PC-9 (cell line): Measurements from ENCODE around the gene BICRAL.

ENCODE experiments used
- EZH2 ChIP-seq: fragments of 200-600 bp; sonication (generic); IDR thresholded peaks from 2 replicates; pipeline ENCODE4 v1.8.0; 2017; ENCODE audit warnings: antibody characterized with exemption, low read depth
- TF ChIP-seq, protein P1 (sequence below): fragments of 200-600 bp; sonication (generic); conservative IDR thresholded peaks from 2 replicates; pipeline ENCODE4 v1.6.1; 2017; ENCODE audit warnings: mixed run types, antibody characterized with exemption, mild to moderate bottlenecking, moderate library complexity

DNA sequence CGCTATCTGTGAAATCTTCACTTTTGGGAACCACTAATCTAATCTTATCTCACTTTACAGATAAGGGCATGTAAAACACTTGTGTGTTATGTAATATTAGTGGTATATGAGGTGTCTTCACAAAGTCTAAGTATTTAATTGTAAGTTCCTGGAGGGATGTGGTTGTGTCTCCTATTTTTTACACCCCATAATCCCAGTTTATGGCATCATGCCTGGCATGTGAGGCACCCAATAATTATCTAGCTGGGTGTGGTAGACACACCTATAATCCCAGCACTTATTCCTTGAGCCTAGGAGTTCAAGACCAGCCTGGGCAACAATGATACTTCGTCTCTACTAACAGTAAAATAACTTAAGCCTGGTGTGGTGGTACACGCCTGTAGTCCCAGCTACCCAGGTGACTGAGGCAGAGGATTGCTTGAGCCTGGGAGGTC is 19.4 kb upstream of the BICRAL start:
- TF ChIP-seq EZH2, result no peak
- TF ChIP-seq, protein P1, sequence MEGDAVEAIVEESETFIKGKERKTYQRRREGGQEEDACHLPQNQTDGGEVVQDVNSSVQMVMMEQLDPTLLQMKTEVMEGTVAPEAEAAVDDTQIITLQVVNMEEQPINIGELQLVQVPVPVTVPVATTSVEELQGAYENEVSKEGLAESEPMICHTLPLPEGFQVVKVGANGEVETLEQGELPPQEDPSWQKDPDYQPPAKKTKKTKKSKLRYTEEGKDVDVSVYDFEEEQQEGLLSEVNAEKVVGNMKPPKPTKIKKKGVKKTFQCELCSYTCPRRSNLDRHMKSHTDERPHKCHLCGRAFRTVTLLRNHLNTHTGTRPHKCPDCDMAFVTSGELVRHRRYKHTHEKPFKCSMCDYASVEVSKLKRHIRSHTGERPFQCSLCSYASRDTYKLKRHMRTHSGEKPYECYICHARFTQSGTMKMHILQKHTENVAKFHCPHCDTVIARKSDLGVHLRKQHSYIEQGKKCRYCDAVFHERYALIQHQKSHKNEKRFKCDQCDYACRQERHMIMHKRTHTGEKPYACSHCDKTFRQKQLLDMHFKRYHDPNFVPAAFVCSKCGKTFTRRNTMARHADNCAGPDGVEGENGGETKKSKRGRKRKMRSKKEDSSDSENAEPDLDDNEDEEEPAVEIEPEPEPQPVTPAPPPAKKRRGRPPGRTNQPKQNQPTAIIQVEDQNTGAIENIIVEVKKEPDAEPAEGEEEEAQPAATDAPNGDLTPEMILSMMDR, result no peak
